CD4-positive, alpha-beta T cell treated with Interferon alpha-2 for 1 hour (primary cell): ENCODE data around the gene HDAC1.

Source experiments
- DNase-seq, 2 donors: peaks; one replicate each; pipeline ENCODE4 v3.0.0-alpha.2; 2020 to 2022

HDAC1 gene

GRCh38 chr1:32377541-32378220 lies 85.8 kb downstream of the HDAC1 start:
- no peak for DNase-seq

GRCh38 chr1:32380057-32380456 lies 88.2 kb downstream of the HDAC1 start:
- DNase-seq: no peak
